Breast epithelium (tissue), 3 donors: ENCODE data around the gene SLC2A4RG.

Source experiments
- POLR2AphosphoS5 ChIP-seq, 3 donors: sonication (generic); formaldehyde crosslinking; IDR thresholded peaks; one replicate each; pipeline ENCODE4 v1.6.1; 2017; ENCODE audit warnings: antibody characterized with exemption in 3 of 3
- TF ChIP-seq, protein P1 (sequence below), 3 donors: fragments of 450-650 bp; IDR thresholded peaks; one replicate each; pipeline ENCODE4 v1.5.1; 2016 to 2017; ENCODE audit warnings: antibody characterized with exemption in 3 of 3, mild to moderate bottlenecking in 3 of 3, moderate library complexity in 3 of 3

- TF ChIP-seq, protein P1, sequence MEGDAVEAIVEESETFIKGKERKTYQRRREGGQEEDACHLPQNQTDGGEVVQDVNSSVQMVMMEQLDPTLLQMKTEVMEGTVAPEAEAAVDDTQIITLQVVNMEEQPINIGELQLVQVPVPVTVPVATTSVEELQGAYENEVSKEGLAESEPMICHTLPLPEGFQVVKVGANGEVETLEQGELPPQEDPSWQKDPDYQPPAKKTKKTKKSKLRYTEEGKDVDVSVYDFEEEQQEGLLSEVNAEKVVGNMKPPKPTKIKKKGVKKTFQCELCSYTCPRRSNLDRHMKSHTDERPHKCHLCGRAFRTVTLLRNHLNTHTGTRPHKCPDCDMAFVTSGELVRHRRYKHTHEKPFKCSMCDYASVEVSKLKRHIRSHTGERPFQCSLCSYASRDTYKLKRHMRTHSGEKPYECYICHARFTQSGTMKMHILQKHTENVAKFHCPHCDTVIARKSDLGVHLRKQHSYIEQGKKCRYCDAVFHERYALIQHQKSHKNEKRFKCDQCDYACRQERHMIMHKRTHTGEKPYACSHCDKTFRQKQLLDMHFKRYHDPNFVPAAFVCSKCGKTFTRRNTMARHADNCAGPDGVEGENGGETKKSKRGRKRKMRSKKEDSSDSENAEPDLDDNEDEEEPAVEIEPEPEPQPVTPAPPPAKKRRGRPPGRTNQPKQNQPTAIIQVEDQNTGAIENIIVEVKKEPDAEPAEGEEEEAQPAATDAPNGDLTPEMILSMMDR (IDR thresholded peaks at IDR 0.05): no peak
- no peak for TF ChIP-seq POLR2AphosphoS5 (IDR thresholded peaks at IDR 0.05)
Measured at GRCh38 chr20:63769891-63770474, 30.4 kb downstream of the SLC2A4RG start.
